HEK293 (cell line): ENCODE results near the gene RSKR.

ENCODE experiments used
- CTCF ChIA-PET: fragments of 350-600 bp; formaldehyde crosslinking; extraction: SDS; loops from one replicate; lab custom pipeline; 2021; ENCODE audit warnings: antibody characterized with exemption; lab: Yijun Ruan, JAX
- POLR2A ChIA-PET: fragments of 300-600 bp; formaldehyde crosslinking; extraction: SDS; loops from one replicate; lab custom pipeline; 2020; ENCODE audit warnings: antibody characterized with exemption, inconsistent platforms; lab: Yijun Ruan, JAX
- H3K27ac ChIP-seq: fragments of 200-500 bp; sonication (Bioruptor generic); 2 replicates; pipeline ENCODE4 v1.5.1; 2014; ENCODE audit warnings: low read depth, low read length, control low read depth, inconsistent platforms; ENCODE audit errors: extremely low read depth
- H3K36me3 ChIP-seq, 2 experiments: fragments of 200-500 bp in 1 of 2; sonication (Bioruptor generic) in 1 of 2; 1 replicate in 1 of 2; 2 replicates in 1 of 2; pipeline ENCODE4 v1.5.1; 2014 to 2017; ENCODE audit warnings: inconsistent platforms in 2 of 2, low read length in 2 of 2; ENCODE audit not compliant: control insufficient read depth in 2 of 2, insufficient read depth in 1 of 2
- H3K4me1 ChIP-seq: fragments of 200-500 bp; sonication (Bioruptor generic); 2 replicates; pipeline ENCODE4 v1.5.1; 2014; ENCODE audit warnings: mild to moderate bottlenecking, low read length, inconsistent platforms; ENCODE audit not compliant: control insufficient read depth, insufficient read depth
- H3K4me3 ChIP-seq: 2 replicates; pipeline ENCODE4 v1.5.1; 2011; ENCODE audit warnings: low read depth, mild to moderate bottlenecking, control low read depth, low read length, moderate library complexity
- H3K9me3 ChIP-seq: fragments of 200-500 bp; sonication (Bioruptor generic); 2 replicates; pipeline ENCODE4 v1.5.1; 2014; ENCODE audit warnings: low read depth, low read length, inconsistent platforms; ENCODE audit not compliant: control insufficient read depth, insufficient read depth
- SETDB1 ChIP-seq: IDR thresholded peaks from one replicate; pipeline ENCODE4 v1.6.1; 2017; ENCODE audit warnings: mild to moderate bottlenecking, low read length, moderate library complexity, mixed read lengths; ENCODE audit not compliant: insufficient read length
- ZBTB7A ChIP-seq: fragments of 450-650 bp; formaldehyde crosslinking; IDR thresholded peaks from 2 replicates; pipeline ENCODE4 v1.5.1; 2016; ENCODE audit warnings: low read depth, missing biosample characterization, missing genetic modification characterization
- ZFHX2 ChIP-seq: fragments of 450-650 bp; formaldehyde crosslinking; conservative IDR thresholded peaks from 2 replicates; pipeline ENCODE4 v1.5.1; 2016; ENCODE audit warnings: missing biosample characterization, missing genetic modification characterization
- ZNF10 ChIP-seq: fragments of 450-650 bp; formaldehyde crosslinking; IDR thresholded peaks from 2 replicates; pipeline ENCODE4 v1.5.1; 2017; ENCODE audit warnings: missing biosample characterization, missing genetic modification characterization
- ZNF202 ChIP-seq: fragments of 450-650 bp; formaldehyde crosslinking; IDR thresholded peaks from 2 replicates; pipeline ENCODE4 v1.5.1; 2016; ENCODE audit warnings: missing biosample characterization, missing genetic modification characterization, borderline replicate concordance
- ZNF211 ChIP-seq: fragments of 450-650 bp; formaldehyde crosslinking; IDR thresholded peaks from 2 replicates; pipeline ENCODE4 v1.5.1; 2016; ENCODE audit warnings: low read depth, missing biosample characterization, missing genetic modification characterization
- ZNF394 ChIP-seq: fragments of 450-650 bp; formaldehyde crosslinking; IDR thresholded peaks from 2 replicates; pipeline ENCODE4 v1.5.1; 2016; ENCODE audit warnings: missing biosample characterization, missing genetic modification characterization, mild to moderate bottlenecking, moderate library complexity, borderline replicate concordance
- ZNF398 ChIP-seq: fragments of 450-650 bp; formaldehyde crosslinking; IDR thresholded peaks from 2 replicates; pipeline ENCODE4 v1.5.1; 2017; ENCODE audit warnings: missing biosample characterization, missing genetic modification characterization
- ZNF473 ChIP-seq: fragments of 450-650 bp; formaldehyde crosslinking; IDR thresholded peaks from 2 replicates; pipeline ENCODE4 v1.5.1; 2017; ENCODE audit warnings: missing biosample characterization, missing genetic modification characterization
- ZNF510 ChIP-seq: fragments of 450-650 bp; formaldehyde crosslinking; IDR thresholded peaks from 2 replicates; pipeline ENCODE4 v1.5.1; 2018; ENCODE audit warnings: mild to moderate bottlenecking, missing genetic modification characterization, missing biosample characterization; ENCODE audit not compliant: insufficient replicate concordance
- ZNF530 ChIP-seq: fragments of 450-650 bp; formaldehyde crosslinking; IDR thresholded peaks from 2 replicates; pipeline ENCODE4 v1.5.1; 2016; ENCODE audit warnings: low read depth, missing biosample characterization, missing genetic modification characterization
- ZNF544 ChIP-seq: fragments of 450-650 bp; formaldehyde crosslinking; IDR thresholded peaks from 2 replicates; pipeline ENCODE4 v1.5.0; 2017; ENCODE audit warnings: missing biosample characterization, missing genetic modification characterization
- ZNF626 ChIP-seq: fragments of 450-650 bp; sonication (Bioruptor Pico); formaldehyde crosslinking; IDR thresholded peaks from 2 replicates; pipeline ENCODE4 v1.5.1; 2018; ENCODE audit warnings: missing biosample characterization, missing genetic modification characterization, inconsistent platforms
- ZNF670 ChIP-seq: fragments of 450-650 bp; formaldehyde crosslinking; IDR thresholded peaks from 2 replicates; pipeline ENCODE4 v1.5.1; 2016; ENCODE audit warnings: missing biosample characterization, missing genetic modification characterization, low read depth
- ZNF791 ChIP-seq: fragments of 450-650 bp; formaldehyde crosslinking; IDR thresholded peaks from 2 replicates; pipeline ENCODE4 v1.5.1; 2016; ENCODE audit warnings: missing biosample characterization, missing genetic modification characterization
- ZNF792 ChIP-seq: fragments of 450-650 bp; formaldehyde crosslinking; IDR thresholded peaks from 2 replicates; pipeline ENCODE4 v1.5.1; 2016; ENCODE audit warnings: missing biosample characterization, missing genetic modification characterization
- ZSCAN30 ChIP-seq: fragments of 450-650 bp; IDR thresholded peaks from 2 replicates; pipeline ENCODE4 v1.5.1; 2018; ENCODE audit warnings: missing biosample characterization, mild to moderate bottlenecking, missing genetic modification characterization, moderate library complexity
- TF ChIP-seq, protein P1 (sequence below): fragments of 450-650 bp; formaldehyde crosslinking; optimal IDR thresholded peaks from 2 replicates; pipeline ENCODE3; 2016; ENCODE audit warnings: missing biosample characterization, mild to moderate bottlenecking, missing genetic modification characterization
- TF ChIP-seq, protein P2 (sequence below): fragments of 450-650 bp; formaldehyde crosslinking; IDR thresholded peaks from 2 replicates; pipeline ENCODE4 v1.5.1; 2016; ENCODE audit warnings: missing biosample characterization, missing genetic modification characterization
- TF ChIP-seq, protein P3 (sequence below): fragments of 450-650 bp; formaldehyde crosslinking; IDR thresholded peaks from 2 replicates; pipeline ENCODE4 v1.5.1; 2017; ENCODE audit warnings: missing biosample characterization, mild to moderate bottlenecking, missing genetic modification characterization, moderate library complexity

RSKR gene

DNA sequence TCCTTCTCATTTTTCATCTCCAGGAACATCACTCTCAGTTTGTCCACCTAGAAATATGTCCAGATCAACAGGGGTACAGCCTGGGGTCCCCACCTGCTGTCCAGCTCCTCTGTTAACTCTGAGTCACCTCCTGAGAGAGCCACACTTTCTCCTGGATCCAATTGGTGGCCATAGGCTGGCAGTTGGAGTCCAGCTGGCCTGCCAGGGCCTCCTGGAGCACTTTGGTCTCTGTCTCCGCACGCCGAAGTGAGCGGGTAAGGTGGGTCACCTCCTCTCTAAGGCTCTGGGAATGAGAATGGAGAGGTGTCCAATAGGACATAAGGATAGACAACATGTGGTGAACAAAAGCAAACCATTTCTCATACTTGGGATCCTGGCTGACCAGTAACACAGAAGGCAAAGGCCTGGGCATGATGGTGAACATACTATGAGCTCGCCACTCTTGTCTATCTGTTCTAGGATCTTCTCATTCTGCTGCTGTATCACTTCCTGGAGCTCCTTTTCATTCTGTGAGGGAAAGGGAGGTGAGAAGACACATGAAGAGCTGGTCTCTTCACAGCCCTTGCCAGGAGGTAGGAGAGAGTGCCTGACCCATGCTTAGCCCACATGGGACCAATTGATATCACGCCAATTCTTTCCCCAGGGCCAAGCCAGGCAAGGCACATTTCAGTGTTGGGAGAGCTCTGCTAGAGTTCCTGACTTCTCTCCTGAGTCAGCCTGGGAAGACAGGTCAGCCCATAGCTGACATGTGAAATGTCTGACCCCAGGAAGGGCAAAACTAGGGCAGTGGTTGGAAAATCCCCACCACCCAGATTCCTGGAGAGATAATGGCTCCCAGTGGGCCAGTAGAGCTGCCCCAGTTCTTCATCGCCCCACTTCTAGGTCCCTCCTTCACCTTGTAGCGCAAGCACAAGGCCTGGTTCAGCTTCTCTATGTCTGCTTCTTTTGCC lies 35.5 kb downstream of the RSKR start:
- TF ChIP-seq ZNF202 (tag by site-specific recombination) (no peak), ZNF544 (tag by site-specific recombination) (no peak), ZFHX2 (tag by site-specific recombination) (no peak), ZNF510 (no peak), ZNF211 (tag by site-specific recombination) (no peak), SETDB1 (no peak), ZNF791 (tag by site-specific recombination) (no peak), ZNF670 (tag by site-specific recombination) (no peak), ZNF473 (tag by site-specific recombination) (no peak), ZNF10 (tag by site-specific recombination) (no peak), ZNF398 (no peak), ZNF394 (tag by site-specific recombination) (no peak), ZSCAN30 (tag by site-specific recombination) (no peak), ZNF792 (no peak), ZBTB7A (tag by site-specific recombination) (no peak), ZNF530 (tag by site-specific recombination) (no peak), ZNF626 (no peak)
- TF ChIP-seq, protein P1, sequence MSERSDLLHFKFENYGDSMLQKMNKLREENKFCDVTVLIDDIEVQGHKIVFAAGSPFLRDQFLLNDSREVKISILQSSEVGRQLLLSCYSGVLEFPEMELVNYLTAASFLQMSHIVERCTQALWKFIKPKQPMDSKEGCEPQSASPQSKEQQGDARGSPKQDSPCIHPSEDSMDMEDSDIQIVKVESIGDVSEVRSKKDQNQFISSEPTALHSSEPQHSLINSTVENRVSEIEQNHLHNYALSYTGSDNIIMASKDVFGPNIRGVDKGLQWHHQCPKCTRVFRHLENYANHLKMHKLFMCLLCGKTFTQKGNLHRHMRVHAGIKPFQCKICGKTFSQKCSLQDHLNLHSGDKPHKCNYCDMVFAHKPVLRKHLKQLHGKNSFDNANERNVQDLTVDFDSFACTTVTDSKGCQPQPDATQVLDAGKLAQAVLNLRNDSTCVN: no peak
- TF ChIP-seq, protein P2, sequence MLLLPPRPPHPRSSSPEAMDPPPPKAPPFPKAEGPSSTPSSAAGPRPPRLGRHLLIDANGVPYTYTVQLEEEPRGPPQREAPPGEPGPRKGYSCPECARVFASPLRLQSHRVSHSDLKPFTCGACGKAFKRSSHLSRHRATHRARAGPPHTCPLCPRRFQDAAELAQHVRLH (tag by site-specific recombination): no peak
- TF ChIP-seq, protein P3, sequence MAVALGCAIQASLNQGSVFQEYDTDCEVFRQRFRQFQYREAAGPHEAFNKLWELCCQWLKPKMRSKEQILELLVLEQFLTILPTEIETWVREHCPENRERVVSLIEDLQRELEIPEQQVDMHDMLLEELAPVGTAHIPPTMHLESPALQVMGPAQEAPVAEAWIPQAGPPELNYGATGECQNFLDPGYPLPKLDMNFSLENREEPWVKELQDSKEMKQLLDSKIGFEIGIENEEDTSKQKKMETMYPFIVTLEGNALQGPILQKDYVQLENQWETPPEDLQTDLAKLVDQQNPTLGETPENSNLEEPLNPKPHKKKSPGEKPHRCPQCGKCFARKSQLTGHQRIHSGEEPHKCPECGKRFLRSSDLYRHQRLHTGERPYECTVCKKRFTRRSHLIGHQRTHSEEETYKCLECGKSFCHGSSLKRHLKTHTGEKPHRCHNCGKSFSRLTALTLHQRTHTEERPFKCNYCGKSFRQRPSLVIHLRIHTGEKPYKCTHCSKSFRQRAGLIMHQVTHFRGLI (tag by site-specific recombination): no peak
- ChIA-PET POLR2A (interaction anchor here (0.6 to 3.2 kb wide), 6 partner anchors 10 to 435 kb away, joined by 3 to 18 read pairs (median 6); partner anchors contain the start of gene UNC119), CTCF (interaction anchor here (0.6 to 1.1 kb wide), 4 partner anchors 9 to 38 kb away, joined by 3 to 4 read pairs (median 4); no protein-coding TSS in a partner anchor)
- no peak overlapping the region for H3K27ac ChIP-seq
- H3K36me3 ChIP-seq: peaks cover 41 to 76% of the 10 kb centered on the region in 2 experiments
- H3K4me1 ChIP-seq: no peaks in the 10 kb centered on the region
- H3K4me3 ChIP-seq: no peak overlapping the region
- no peaks in the 10 kb centered on the region for H3K9me3 ChIP-seq
